Muscle of leg (tissue), 11 donors: ENCODE results near the gene RTTN. TPM values are rescaled to one million over a fixed set of nuclear protein-coding genes. Genes with fewer than 3 reads are reported as not detected.

ENCODE experiments used
- DNase-seq: peaks from one replicate; pipeline ENCODE4 v3.0.0; 2013
- H3K27ac ChIP-seq: one replicate; pipeline ENCODE4 v1.5.1; 2013; ENCODE audit warnings: mild to moderate bottlenecking, low read length, control low read depth
- H3K27me3 ChIP-seq: one replicate; pipeline ENCODE4 v1.6.1; 2013; ENCODE audit warnings: low read length; ENCODE audit not compliant: control insufficient read depth, insufficient read depth
- H3K36me3 ChIP-seq: one replicate; pipeline ENCODE4 v1.6.1; 2013; ENCODE audit warnings: low read length; ENCODE audit not compliant: control insufficient read depth, insufficient read depth
- H3K4me1 ChIP-seq: one replicate; pipeline ENCODE4 v1.6.1; 2013; ENCODE audit warnings: low read length; ENCODE audit not compliant: control insufficient read depth, insufficient read depth
- H3K4me3 ChIP-seq: one replicate; pipeline ENCODE4 v1.5.1; 2013; ENCODE audit warnings: low read length, control low read depth
- H3K9me3 ChIP-seq: replicated peaks from 2 replicates; pipeline ENCODE4 v1.6.1; 2013; ENCODE audit warnings: low read depth, low read length; ENCODE audit not compliant: control insufficient read depth
- WGBS: methylation state at CpG from one replicate; pipeline ENCODE4 v1.1.5; 2013; ENCODE audit warnings: missing lambda C conversion rate; ENCODE audit not compliant: insufficient coverage; 5-methylcytosine and 5-hydroxymethylcytosine counted together
- polyA plus RNA-seq, 8 donors: library from polyadenylated mRNA; unstranded; fragments of 120-200 nt; gene quantifications; one replicate each; pipeline versions ENCODE4 v1.2.1 to v1.2.3, GENCODE V29; 2013; ENCODE audit warnings: inconsistent platforms in 1 of 8, low replicate concordance in 1 of 8; ENCODE audit not compliant: insufficient read length in 8 of 8, insufficient read depth in 1 of 8
- total RNA-seq: library from RNA; stranded (reverse); fragments of 120-200 nt; gene quantifications from one replicate; pipeline ENCODE4 v1.2.4, GENCODE V29; 2013

The RTTN gene
- total and polyA plus RNA-seq, 9 donors = 9.7 to 16.0 (median 10.7) TPM

GRCh38 chr18:70024093-70024492 is 181.4 kb downstream of the RTTN start:
- Histone ChIP-seq H3K9me3 (no peaks in the 10 kb centered on the region), H3K27ac (no peak overlapping the region), H3K27me3 (no peaks in the 10 kb centered on the region), H3K4me3 (no peak overlapping the region), H3K36me3 (peaks cover 16% of the 10 kb centered on the region), H3K4me1 (no peaks in the 10 kb centered on the region)
- WGBS = 88% methylated on average over 2 of the region's 2 CpGs
- peak; percentile 12 for DNase-seq

- no peaks in the 10 kb centered on the region for H3K9me3 ChIP-seq
- no peak overlapping the region for H3K4me3 ChIP-seq
- WGBS = 92% methylated on average over 2 of the region's 3 CpGs
- H3K27me3 ChIP-seq = no peaks in the 10 kb centered on the region
- no peak overlapping the region for H3K27ac ChIP-seq
- DNase-seq = no peak
- peaks cover 16% of the 10 kb centered on the region for H3K36me3 ChIP-seq
- H3K4me1 ChIP-seq = no peaks in the 10 kb centered on the region
Observed at GRCh38 chr18:70022636-70023035, 182.9 kb downstream of the RTTN start.

GRCh38 chr18:70021498-70021897 is 184.0 kb downstream of the RTTN start:
- no peak overlapping the region for H3K27ac ChIP-seq
- 100% methylated on average over 1 of the region's 1 CpG for WGBS
- H3K4me3 ChIP-seq = no peak overlapping the region
- no peaks in the 10 kb centered on the region for H3K27me3 ChIP-seq
- H3K4me1 ChIP-seq = no peaks in the 10 kb centered on the region
- H3K36me3 ChIP-seq = peaks cover 13% of the 10 kb centered on the region
- H3K9me3 ChIP-seq = no peaks in the 10 kb centered on the region
- no peak for DNase-seq

DNA sequence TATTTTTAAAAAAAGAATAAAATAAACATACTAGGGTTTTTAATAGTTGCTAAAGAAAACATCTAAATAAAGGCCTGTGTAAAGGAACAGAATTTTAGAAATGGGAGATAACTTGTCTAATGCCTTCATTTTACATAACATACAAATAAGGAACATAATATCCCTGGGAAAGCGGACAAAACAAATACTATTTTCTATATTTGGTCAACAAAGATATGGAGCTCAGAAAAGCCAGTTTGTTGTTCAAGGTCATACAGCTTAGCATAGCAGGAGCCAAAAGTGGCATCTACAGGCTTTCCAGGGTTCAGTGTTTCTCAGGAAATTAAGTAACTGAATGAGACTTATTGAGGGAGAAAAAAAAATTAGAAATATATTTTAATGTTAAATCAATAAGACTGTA is 184.4 kb downstream of the RTTN start:
- H3K27me3 ChIP-seq = no peaks in the 10 kb centered on the region
- H3K36me3 ChIP-seq = peaks cover 13% of the 10 kb centered on the region
- no CpG with 5 or more reads among the region's 1 CpG for WGBS
- H3K9me3 ChIP-seq = no peaks in the 10 kb centered on the region
- H3K27ac ChIP-seq = no peak overlapping the region
- no peak for DNase-seq
- no peak overlapping the region for H3K4me3 ChIP-seq
- H3K4me1 ChIP-seq = no peaks in the 10 kb centered on the region

DNA sequence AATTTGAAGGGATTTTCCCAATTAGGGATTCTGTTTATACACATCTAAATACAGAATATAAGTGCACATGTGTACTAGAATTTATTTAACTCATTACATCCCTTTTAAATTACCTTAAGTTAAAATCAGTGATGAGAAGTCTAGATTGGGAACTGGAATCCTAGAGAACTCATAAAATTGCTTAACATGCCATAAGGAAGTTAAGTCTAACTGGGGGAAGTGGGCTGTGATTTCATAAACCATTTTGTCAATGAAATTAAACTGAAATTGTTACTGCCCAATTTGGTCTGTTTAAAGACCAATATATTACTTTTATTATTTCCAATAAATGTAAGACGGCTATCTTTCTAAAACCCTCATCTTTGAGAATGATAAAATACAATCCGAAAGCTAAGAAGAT is 185.5 kb downstream of the RTTN start:
- Histone ChIP-seq H3K27ac (no peak overlapping the region), H3K4me1 (no peaks in the 10 kb centered on the region), H3K27me3 (no peaks in the 10 kb centered on the region), H3K36me3 (peaks cover 13% of the 10 kb centered on the region), H3K9me3 (no peaks in the 10 kb centered on the region), H3K4me3 (no peak overlapping the region)
- no peak for DNase-seq
- WGBS = no CpG with 5 or more reads among the region's 2 CpGs

DNA sequence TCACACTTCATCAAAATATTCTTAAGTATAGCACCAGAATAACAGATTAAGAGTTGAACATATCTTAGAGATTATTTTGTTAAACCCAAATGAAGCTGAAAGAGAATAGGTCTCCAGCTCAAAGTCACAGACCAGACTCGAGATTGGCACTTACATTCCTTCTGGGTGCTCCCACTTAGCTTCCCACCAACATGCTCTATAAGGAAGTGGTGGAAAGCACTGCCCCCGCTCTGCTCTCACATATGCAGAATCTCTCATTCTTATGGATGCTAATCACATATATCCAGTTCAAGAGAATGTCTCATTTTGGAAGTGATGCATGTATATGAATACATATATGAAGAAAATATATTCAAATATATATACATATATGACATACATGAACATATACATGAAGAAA is 186.4 kb downstream of the RTTN start:
- peaks cover 6% of the 10 kb centered on the region for H3K36me3 ChIP-seq
- no peaks in the 10 kb centered on the region for H3K4me1 ChIP-seq
- H3K27ac ChIP-seq = no peak overlapping the region
- no peaks in the 10 kb centered on the region for H3K27me3 ChIP-seq
- no peak for DNase-seq
- no peak overlapping the region for H3K4me3 ChIP-seq
- no CpG with 5 or more reads among the region's 2 CpGs for WGBS
- H3K9me3 ChIP-seq = no peaks in the 10 kb centered on the region

GRCh38 chr18:70015127-70015526 is 190.4 kb downstream of the RTTN start:
- Histone ChIP-seq H3K4me1 (no peaks in the 10 kb centered on the region), H3K27me3 (no peaks in the 10 kb centered on the region), H3K27ac (no peak overlapping the region), H3K36me3 (no peaks in the 10 kb centered on the region), H3K4me3 (no peak overlapping the region), H3K9me3 (no peaks in the 10 kb centered on the region)
- DNase-seq = no peak
- WGBS = 47% methylated on average over 2 of the region's 7 CpGs

- Histone ChIP-seq H3K4me3 (no peak overlapping the region), H3K4me1 (no peaks in the 10 kb centered on the region), H3K9me3 (no peaks in the 10 kb centered on the region), H3K27me3 (no peaks in the 10 kb centered on the region), H3K36me3 (peaks cover 3% of the 10 kb centered on the region), H3K27ac (no peak overlapping the region)
- 57% methylated on average over 1 of the region's 3 CpGs for WGBS
- no peak for DNase-seq
Observed at GRCh38 chr18:70005580-70005979, 199.9 kb downstream of the RTTN start.

- Histone ChIP-seq H3K27ac (no peak overlapping the region), H3K4me3 (no peak overlapping the region), H3K36me3 (peaks cover 3% of the 10 kb centered on the region), H3K27me3 (no peaks in the 10 kb centered on the region), H3K9me3 (no peaks in the 10 kb centered on the region), H3K4me1 (no peaks in the 10 kb centered on the region)
- WGBS = no CpG with 5 or more reads among the region's 4 CpGs
- peak; percentile 39 for DNase-seq
Observed at GRCh38 chr18:70004696-70005095, 200.8 kb downstream of the RTTN start.

DNA sequence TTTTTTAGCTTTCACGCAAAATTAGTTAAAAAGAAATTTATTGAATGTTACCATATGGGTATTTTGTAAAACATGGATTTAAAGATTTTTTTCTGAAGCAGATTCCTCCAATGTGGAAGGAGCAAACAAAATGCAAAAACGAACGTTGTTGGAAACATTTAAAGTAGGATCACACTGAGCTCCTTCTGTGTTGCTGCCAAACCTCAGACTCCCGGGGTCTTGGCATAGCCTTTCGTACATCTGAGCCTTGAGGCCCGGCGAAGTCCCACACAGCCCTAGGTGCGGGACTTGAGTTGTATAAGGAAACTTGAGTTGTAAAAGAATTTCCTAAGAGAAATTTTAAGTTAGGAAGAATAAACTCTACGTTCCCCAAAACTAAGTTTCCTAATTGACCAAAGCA is 205.8 kb downstream of the RTTN start:
- 44% methylated on average over 3 of the region's 9 CpGs for WGBS
- Histone ChIP-seq H3K9me3 (no peaks in the 10 kb centered on the region), H3K36me3 (peaks cover 6% of the 10 kb centered on the region), H3K4me1 (peaks cover 4% of the 10 kb centered on the region), H3K27me3 (no peaks in the 10 kb centered on the region), H3K27ac (no peak overlapping the region), H3K4me3 (no peak overlapping the region)
- peak; percentile 18 for DNase-seq

DNA sequence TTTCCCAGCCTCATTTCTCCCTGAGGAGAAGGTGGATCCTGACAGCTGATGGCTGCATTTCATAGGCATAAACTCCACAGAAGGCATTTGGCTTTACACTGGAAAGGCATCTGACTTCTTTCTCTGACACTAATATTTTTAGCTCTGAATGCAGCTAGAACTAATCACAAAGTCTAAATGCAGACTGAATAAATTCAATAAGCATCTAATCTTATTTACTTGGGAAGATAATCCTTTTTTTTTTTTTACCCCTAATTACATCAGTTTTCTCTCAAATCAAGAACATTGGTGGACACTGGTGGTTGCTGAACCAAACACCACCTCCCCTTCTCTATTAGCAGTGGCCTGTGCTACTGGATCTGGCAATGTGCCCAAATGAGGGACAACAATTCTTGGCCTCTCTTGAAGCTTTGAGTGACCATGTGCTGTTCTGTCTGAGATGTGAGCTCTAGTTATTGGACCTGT is 206.9 kb downstream of the RTTN start:
- Histone ChIP-seq H3K36me3 (peaks cover 6% of the 10 kb centered on the region), H3K4me1 (peaks cover 4% of the 10 kb centered on the region), H3K9me3 (no peaks in the 10 kb centered on the region), H3K27ac (no peak overlapping the region), H3K4me3 (no peak overlapping the region), H3K27me3 (no peaks in the 10 kb centered on the region)
- DNase-seq = peak; percentile 52
